Fibroblast of the conjunctiva (primary cell): ENCODE measurements around the gene EXOC3.
A peak's percentile ranks its signal among the peaks of the same experiment; 100 is the strongest.

Experiments used
- DNase-seq: peaks from one replicate; pipeline ENCODE4 v3.0.0-alpha.2; 2010; ENCODE audit warnings: low read depth

The EXOC3 gene

DNA sequence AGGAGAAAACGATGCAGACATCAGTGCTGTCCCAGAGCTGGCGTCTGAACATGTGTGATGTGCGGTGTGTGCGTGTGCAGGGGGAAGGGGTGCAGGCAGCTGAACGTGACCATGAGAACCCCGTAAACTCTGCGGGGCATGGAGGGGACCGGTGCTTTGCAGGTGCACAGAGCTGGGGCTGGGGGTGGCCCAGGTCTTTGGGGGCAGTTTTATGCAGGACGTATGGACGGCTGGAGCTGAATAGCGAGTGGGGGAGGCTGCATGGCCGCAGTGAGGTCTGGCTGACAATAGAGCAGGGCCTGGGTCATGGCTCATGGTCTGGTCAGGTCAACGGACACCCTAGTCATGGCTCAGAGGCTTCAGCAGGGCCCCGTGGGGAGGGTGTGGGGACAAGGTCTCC, 3.3 kb upstream of the EXOC3 start:
- DNase-seq: no peak

- DNase-seq: no peak
Measured at GRCh38 chr5:440401-441201, 2.4 kb upstream of the EXOC3 start.

DNA sequence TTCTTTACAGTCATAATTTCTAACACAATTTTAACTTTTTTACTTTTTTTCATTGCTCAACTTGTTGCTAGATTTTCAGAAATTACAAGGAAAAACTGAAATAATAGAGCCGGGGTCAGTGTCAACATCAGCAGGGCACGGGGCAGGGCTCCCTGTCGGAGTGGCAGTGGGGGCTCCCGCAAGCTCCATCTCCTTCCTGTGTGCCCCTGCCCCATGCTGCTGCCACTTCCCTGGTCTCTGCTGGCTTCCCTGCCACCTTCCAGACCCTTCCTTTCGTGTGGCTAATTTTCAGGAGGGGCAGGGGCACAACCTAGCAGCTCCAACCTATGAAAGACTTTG, 1.0 kb upstream of the EXOC3 start:
- no peak for DNase-seq

DNA sequence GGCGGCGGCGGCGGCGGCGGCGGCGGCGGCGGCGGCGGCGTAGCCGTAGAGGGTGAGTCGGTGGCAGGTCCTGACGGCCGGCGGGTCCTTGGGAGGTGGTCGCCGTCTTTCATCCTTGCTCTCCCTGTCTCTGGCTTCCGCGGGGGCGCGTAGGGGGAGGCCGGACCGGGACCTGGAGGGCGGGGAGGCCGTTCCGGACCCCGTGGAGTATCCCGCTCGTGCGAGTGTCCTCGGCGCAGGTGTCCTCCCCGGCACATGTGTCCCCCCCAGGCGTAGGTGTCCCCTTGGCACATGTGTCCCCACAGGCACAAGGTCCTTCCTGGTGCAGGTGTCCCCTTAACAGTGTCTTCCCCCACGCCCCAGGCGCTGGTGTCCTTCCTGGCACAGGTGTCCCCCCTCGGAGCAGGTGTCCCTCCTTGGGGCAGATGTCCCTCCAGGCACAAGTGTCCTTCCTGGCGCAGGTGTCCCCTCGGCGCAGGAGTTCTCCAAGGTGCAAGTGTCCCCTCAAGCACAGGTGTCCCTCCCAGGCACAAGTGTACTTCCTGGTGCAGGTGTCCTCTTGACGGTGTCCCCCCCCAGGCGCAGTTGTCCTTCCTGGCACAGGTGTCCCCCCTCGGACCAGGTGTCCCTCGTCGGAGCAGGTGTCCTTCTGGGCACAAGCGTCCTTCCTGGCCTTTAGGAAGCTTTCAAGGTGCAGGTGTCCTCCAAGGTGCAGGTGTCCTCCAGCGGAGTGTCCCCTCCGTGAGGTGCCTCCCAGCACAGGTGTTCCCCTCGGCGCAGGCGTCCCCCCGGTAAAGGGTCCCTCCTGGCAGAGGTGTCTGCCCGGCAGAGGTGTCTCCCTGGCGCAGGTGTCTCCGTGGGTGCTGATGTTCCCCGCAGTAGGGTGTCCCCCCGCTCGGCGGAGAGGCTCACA, 519 bp downstream of the EXOC3 start:
- no peak for DNase-seq

GRCh38 chr5:444226-444625, 1.2 kb downstream of the EXOC3 start:
- no peak for DNase-seq

DNA sequence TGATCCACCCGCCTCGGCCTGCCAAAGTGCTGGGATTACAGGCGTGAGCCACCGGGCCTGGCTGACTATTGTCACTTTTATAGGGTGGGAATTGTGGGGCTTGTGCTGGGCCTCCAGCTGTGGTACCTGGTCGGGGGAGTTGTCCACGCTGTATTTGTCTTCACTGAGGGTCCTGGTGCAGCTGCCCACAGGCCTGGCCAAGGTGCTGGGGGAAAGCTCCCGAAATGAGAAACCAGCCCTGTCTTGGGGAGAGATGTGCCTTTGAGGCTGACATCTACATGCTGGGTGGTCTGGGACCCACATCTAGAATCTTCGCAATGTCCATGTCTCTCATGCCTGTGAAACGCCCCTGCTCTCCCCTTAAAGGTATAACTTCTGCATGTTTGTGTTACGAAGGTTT, 2.6 kb downstream of the EXOC3 start:
- DNase-seq: no peak

DNA sequence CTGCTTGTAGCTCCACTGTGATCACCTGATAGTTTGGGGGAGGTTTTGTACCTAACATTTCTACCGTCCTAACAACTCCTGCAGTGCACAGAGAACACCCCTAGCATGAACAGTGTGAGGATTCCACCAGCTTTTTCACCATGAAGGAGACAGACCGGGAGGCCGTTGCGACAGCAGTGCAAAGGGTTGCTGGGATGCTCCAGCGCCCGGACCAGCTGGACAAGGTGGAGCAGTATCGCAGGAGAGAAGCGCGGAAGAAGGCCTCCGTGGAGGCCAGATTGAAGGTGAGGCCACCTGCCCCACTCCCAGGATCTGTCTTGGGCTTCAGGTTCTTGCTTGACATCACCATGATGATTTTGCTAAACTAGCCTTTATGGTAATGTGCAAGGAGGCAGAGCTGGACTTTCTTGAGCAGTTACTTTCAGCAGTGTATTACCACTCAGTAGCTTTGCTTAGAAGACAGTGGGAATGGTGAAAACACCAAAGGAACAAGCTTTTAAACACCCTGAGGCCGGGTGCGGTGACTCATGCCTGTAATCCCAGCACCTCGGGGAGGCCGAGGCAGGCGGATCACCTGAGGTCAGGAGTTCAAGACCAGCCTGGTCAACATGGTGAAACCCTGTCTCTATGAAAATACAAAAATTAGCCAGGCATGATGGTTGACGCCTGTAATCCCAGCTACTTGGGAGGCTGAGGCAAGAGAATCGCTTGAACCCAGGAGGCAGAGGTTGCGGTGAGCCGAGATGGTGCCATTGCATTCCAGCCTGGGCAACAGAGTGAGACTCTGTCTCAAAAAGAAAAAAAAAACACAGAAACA, 3.3 kb downstream of the EXOC3 start:
- DNase-seq: no peak

GRCh38 chr5:446883-447263, 3.9 kb downstream of the EXOC3 start:
- peak; percentile 17 for DNase-seq

GRCh38 chr5:447501-447900, 4.5 kb downstream of the EXOC3 start:
- no peak for DNase-seq

DNA sequence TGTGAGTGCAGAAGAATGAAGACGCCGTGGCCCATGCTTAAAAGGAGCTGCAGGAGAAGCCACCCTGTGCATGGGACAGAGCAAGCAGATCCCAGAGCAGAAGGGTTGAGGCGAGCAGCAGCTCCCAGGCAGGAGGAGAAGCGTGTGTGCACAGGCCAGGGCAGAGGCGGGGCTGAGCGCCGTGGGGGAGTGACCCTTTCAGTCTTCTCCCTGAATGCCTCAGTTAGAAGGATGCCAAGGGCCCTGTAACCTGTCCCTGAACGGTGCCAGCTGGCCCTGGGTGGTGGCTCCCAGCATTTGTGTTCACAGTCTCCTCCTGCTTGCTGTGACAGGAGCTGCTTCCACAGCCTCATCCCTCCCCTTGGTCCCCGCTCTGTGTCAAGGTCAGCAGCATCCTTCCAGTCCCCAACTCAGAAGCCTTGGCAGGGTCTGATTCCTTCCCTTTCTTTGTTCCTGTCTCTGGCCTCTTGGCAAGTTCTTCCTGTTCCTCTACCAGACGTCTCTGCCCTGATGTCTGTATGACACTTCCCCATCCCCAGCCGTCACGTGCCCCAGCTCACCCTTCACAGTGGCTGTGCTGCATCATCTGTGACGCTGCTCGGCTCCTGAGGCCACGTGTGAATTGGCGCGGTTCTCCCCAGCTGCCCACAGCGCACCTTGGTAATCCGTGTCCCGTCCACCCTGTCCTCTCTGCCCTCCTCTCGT, 5.2 kb downstream of the EXOC3 start:
- no peak for DNase-seq

DNA sequence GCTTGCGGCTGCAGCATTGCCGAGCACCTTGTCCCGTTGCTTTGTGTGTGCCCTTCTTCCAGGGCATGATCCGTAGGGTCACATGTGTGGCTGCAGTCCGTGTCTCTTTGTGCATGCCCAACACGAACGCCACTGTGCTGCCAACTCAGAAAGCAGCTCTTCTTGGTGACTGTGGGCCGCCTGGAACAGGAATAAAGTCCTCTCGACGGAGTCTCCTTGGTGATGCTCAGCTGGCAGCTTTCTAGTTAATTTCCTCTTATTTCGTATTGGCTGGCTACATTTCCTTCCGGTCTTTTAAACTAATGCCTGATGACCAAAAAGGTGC, 5.8 kb downstream of the EXOC3 start:
- DNase-seq: no peak

GRCh38 chr5:449151-449550, 6.2 kb downstream of the EXOC3 start:
- no peak for DNase-seq

GRCh38 chr5:451587-452458, 8.8 kb downstream of the EXOC3 start:
- DNase-seq: no peak

- no peak for DNase-seq
Measured at GRCh38 chr5:452978-453710, 10.2 kb downstream of the EXOC3 start.

- no peak for DNase-seq
Measured at GRCh38 chr5:453725-454481, 10.9 kb downstream of the EXOC3 start.

DNA sequence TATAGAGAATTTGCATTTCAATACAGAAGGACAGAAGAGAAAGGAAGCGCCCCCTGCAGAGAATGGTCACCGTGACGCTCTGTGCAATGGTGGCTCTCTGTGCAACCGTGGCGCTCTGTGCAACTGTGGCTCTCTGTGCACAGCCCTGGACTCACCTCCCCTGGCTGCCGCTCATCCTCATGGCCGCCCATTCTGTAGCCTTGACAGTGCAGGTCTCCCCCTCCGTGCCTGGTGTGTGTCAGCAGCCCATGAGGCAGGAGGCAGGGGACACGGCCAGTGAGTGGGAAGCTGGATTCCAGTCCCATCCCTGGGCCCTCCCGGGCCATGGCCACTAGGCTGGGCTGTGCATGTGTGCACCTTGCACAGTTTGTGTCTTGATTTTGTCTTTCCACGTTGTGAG, 12.0 kb downstream of the EXOC3 start:
- no peak for DNase-seq

DNA sequence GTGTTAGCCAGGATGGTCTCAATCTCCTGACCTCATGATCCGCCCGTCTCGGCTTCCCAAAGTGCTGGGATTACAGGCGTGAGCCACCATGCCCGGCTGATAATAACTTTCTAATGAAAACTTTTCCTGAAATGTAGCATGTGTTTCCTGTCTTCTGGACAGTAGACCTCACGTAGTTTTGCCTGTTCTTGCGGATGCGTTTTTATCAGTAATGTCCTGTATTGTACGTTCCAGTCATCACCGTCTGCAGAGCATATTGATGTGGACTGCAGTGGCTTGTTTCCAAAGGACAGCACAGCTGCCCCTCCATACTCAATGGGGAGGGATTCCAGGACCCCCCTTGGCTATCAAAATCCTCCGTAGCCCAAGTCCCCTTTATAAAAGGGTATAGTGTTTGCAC, 12.8 kb downstream of the EXOC3 start:
- no peak for DNase-seq

- DNase-seq: no peak
Measured at GRCh38 chr5:456351-457194, 13.6 kb downstream of the EXOC3 start.
